ENCODE measurements around the gene YARS1. TPM values are rescaled to one million over a fixed set of nuclear protein-coding genes. Genes with fewer than 3 reads are reported as not detected.
A peak's percentile ranks its signal among the peaks of the same experiment; 100 is the strongest.

The YARS1 gene
- total RNA-seq, 1 donor from 2014 or later: 101 TPM

DNA sequence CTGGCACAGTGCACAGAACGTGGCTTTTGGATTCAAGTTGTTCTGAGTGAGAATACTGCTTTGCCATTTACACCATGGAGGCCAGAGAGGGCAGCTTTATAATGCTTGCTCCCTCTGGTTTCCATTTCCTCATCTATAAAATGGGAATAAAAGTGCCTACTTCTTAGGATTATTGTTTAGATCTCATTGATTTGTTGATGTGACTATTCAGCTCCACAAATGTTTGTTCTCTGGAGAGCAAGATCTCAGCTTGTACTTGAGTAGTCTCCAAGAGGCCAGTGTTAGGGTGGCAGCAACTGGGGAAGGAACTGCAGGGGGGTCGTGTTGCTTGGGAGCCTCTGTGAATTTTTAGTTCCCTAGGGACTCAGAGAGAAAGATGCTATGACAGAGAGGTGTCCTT is 55.2 kb downstream of the YARS1 start:
- Mint-ChIP-seq H3K9me3 (ENCODE audit: low read depth) (no peaks in the 10 kb centered on the region), H3K4me1 (ENCODE audit: low read depth) (peaks cover 72% of the 10 kb centered on the region), H3K27me3 (no peaks in the 10 kb centered on the region), H3K4me3 (ENCODE audit: low read depth) (peak overlapping the region; percentile 19), H3K27ac (peak overlapping the region; percentile 100), H3K36me3 (ENCODE audit: insufficient read depth) (peaks cover 10% of the 10 kb centered on the region)
- DNase-seq (ENCODE audit: low spot score, unreplicated experiment): no peak
- TF ChIP-seq, protein P1, sequence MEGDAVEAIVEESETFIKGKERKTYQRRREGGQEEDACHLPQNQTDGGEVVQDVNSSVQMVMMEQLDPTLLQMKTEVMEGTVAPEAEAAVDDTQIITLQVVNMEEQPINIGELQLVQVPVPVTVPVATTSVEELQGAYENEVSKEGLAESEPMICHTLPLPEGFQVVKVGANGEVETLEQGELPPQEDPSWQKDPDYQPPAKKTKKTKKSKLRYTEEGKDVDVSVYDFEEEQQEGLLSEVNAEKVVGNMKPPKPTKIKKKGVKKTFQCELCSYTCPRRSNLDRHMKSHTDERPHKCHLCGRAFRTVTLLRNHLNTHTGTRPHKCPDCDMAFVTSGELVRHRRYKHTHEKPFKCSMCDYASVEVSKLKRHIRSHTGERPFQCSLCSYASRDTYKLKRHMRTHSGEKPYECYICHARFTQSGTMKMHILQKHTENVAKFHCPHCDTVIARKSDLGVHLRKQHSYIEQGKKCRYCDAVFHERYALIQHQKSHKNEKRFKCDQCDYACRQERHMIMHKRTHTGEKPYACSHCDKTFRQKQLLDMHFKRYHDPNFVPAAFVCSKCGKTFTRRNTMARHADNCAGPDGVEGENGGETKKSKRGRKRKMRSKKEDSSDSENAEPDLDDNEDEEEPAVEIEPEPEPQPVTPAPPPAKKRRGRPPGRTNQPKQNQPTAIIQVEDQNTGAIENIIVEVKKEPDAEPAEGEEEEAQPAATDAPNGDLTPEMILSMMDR (IDR thresholded peaks at IDR 0.05; ENCODE audit: unreplicated experiment): no peak

DNA sequence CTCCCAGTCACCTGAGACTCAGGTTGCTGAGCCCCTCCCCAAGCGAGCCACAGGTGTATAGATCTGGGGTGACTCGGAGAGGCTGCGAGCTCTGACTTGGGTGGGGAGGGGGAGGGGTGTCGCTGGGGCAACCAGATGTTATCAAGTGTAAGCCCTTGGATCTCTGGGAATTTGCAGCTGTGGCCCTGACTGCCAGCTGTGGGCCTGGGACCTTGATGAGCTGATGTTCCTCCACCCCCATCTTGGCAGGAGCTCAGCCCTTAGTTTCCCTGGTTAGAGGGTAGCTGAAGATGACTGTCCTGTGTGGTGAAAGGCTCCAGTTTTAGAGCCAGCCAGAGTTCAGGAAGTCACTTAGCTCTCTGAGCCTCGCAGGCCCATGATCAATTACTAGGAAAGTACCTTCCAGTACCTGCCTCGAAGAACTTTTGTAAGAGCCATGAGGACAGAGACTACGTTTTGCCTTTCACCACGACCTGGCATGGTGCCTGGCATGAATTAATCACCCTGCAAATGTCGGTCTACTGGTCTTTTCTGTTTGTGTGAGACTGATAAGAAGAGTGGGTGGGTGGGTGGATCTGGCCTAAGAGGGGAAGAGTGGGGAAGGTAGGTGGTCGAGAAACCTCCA is 55.8 kb downstream of the YARS1 start:
- Mint-ChIP-seq H3K27ac (peak overlapping the region; percentile 100), H3K4me3 (ENCODE audit: low read depth) (peak overlapping the region; percentile 49), H3K36me3 (ENCODE audit: insufficient read depth) (peaks cover 10% of the 10 kb centered on the region), H3K9me3 (ENCODE audit: low read depth) (no peaks in the 10 kb centered on the region), H3K27me3 (no peaks in the 10 kb centered on the region), H3K4me1 (ENCODE audit: low read depth) (peaks cover 69% of the 10 kb centered on the region)
- TF ChIP-seq, protein P1 (IDR thresholded peaks at IDR 0.05; ENCODE audit: unreplicated experiment): no peak
- no peak for DNase-seq (ENCODE audit: low spot score, unreplicated experiment)

DNA sequence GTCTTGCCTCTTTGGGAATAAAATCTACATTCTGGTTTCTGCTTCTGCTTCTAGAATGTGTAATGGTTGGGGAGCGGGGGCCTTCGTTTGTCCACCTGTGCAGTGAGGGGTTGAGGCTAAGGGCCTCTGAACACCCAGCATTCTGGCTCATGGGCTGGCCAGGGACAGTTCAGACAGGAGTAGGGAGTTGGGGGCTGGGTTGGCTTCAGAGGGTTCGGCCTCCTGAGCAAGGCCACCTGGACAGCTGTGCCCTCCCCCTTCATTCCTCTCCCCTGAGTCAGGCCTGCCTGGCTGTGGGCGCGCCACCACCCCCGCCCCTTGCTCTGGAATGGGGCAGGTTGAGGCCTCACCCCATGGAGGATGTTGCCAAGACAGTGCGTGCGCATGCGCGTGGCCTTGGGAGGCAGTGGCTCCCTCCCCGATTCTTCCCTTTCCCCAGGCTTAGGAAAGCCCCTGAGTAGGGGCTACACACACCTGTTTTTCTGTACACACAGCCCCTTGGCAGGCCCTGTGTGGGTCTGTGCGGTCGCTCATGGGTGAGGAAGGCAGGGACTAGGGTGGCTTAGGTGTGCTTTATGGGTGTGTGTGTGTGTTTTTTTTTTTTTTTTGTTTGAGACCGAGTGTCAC is 57.0 kb downstream of the YARS1 start:
- DNase-seq (ENCODE audit: low spot score, unreplicated experiment): peak; percentile 90
- no peaks in the 10 kb centered on the region for H3K27me3 Mint-ChIP-seq
- H3K36me3 Mint-ChIP-seq (ENCODE audit: insufficient read depth): peaks cover 10% of the 10 kb centered on the region
- H3K9me3 Mint-ChIP-seq (ENCODE audit: low read depth): no peaks in the 10 kb centered on the region
- H3K4me1 Mint-ChIP-seq (ENCODE audit: low read depth): peaks cover 69% of the 10 kb centered on the region
- peak overlapping the region; percentile 72 for H3K4me3 Mint-ChIP-seq (ENCODE audit: low read depth)
- TF ChIP-seq, protein P1 (IDR thresholded peaks at IDR 0.05; ENCODE audit: unreplicated experiment): no peak
- peak overlapping the region; percentile 100 for H3K27ac Mint-ChIP-seq

DNA sequence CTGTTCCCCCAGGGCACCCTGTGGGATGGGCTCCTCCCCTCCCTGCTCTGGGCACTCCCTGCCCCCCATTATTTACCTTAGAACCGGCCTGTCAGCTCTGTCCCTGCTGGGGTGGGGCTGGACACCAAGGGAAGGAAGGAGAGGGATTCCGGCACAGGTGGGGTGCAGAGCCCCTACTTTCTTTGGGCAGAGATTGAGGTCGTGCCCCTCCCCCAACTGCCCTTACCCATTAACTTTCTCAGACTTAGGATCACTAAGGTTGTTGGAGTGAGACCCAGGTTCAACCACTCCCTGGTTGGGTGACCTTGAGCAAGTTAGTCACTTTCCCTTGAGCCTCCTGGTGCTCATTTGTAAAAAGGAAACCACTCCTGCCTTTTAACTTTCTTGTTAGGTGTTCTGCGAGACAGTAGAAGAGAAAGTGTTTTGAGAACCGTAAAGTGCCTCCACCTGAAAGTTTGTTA is 57.6 kb downstream of the YARS1 start:
- peak overlapping the region; percentile 72 for H3K4me3 Mint-ChIP-seq (ENCODE audit: low read depth)
- DNase-seq (ENCODE audit: low spot score, unreplicated experiment): peak; percentile 49
- peak overlapping the region; percentile 100 for H3K27ac Mint-ChIP-seq
- no peaks in the 10 kb centered on the region for H3K9me3 Mint-ChIP-seq (ENCODE audit: low read depth)
- peaks cover 10% of the 10 kb centered on the region for H3K36me3 Mint-ChIP-seq (ENCODE audit: insufficient read depth)
- no peaks in the 10 kb centered on the region for H3K27me3 Mint-ChIP-seq
- TF ChIP-seq, protein P1 (IDR thresholded peaks at IDR 0.05; ENCODE audit: unreplicated experiment): no peak
- H3K4me1 Mint-ChIP-seq (ENCODE audit: low read depth): peaks cover 69% of the 10 kb centered on the region

DNA sequence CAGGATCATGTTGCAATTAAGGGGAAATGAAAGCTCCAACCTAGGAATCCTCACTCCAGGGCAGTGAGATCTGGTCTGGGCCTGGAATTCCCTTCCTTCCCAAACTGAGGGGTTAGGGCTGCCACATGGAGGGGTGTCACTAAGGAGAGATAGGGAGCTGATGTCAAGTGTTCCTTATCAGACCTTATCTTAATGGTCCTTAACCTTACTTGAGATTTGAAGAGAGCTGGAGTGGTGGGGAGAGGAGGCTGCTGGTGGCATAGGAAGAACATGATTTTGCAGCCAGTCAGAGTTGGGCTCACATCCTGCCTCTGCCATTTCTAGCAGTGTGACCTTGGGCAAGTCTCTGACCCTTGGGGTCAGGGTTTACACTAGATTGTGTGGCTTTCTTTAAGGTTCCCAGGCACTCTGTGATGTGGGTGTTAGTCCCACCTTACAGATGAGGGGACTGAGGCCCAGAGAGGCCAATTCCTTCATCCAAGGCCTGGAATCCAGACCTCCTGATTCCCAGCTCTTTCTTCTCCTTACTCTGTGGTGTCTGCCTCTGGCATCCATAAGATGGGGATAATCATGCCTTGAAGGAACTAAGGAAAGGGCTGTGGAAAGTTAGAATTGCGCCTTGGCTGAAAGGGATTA is 58.2 kb downstream of the YARS1 start:
- DNase-seq (ENCODE audit: low spot score, unreplicated experiment): no peak
- Mint-ChIP-seq H3K27ac (peak overlapping the region; percentile 100), H3K36me3 (ENCODE audit: insufficient read depth) (peaks cover 6% of the 10 kb centered on the region), H3K27me3 (no peaks in the 10 kb centered on the region), H3K9me3 (ENCODE audit: low read depth) (no peaks in the 10 kb centered on the region), H3K4me1 (ENCODE audit: low read depth) (peaks cover 69% of the 10 kb centered on the region), H3K4me3 (ENCODE audit: low read depth) (peak overlapping the region; percentile 72)
- TF ChIP-seq, protein P1 (IDR thresholded peaks at IDR 0.05; ENCODE audit: unreplicated experiment): no peak

All from progenitor cell of endocrine pancreas (in vitro differentiated cells).